Cerebellar nuclear complex (tissue), 1 donor: ENCODE measurements around the gene KIF19.
"Not testable (repeated sequence)": the region's sequence is repeated elsewhere in the genome, so short reads cannot be mapped to it uniquely, and the experiment has no call there.

ENCODE experiments used
- DNase-seq, 2 experiments: peaks; one replicate each; lab custom pipeline; 2025; lab: John Stamatoyannopoulos, UW

KIF19 gene

DNA sequence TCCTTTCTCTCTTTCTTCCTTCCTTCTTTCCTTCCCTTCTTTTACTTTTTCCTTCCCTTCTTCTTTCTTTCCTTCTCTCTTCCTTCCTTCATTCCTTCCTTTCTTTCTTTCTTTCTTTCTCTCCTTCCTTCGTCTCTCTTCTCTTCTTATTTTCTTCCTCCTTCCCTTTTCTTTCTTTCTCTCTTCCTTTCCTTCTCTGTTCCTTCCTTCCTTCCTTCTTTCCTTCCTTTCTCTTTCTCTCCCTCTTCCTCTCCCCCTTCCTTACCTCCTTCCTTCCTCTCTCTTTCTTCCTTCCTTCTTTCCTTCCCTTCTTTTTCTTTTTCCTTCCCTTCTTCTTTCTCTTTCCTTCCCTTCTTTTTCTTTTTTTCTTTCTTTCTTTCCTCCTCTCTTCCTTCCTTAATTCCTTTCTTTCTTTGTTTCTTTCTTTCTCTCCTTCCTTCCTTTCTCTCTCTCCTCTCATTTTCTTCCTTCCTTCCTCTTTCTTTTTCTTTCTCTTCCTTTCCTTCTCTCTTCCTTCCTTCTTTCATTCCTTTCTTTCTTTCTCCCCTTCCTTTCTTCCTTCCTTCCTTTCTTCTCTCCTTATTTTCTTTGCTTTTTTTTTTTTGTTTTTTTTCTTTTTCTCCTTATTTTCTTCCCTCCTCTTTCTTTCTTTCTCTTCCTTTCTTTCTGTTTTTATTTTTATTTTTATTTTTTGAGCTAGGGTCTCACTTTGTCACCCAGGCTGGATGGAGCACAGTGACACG lies 64.1 kb downstream of the KIF19 start:
- no peak for DNase-seq

DNA sequence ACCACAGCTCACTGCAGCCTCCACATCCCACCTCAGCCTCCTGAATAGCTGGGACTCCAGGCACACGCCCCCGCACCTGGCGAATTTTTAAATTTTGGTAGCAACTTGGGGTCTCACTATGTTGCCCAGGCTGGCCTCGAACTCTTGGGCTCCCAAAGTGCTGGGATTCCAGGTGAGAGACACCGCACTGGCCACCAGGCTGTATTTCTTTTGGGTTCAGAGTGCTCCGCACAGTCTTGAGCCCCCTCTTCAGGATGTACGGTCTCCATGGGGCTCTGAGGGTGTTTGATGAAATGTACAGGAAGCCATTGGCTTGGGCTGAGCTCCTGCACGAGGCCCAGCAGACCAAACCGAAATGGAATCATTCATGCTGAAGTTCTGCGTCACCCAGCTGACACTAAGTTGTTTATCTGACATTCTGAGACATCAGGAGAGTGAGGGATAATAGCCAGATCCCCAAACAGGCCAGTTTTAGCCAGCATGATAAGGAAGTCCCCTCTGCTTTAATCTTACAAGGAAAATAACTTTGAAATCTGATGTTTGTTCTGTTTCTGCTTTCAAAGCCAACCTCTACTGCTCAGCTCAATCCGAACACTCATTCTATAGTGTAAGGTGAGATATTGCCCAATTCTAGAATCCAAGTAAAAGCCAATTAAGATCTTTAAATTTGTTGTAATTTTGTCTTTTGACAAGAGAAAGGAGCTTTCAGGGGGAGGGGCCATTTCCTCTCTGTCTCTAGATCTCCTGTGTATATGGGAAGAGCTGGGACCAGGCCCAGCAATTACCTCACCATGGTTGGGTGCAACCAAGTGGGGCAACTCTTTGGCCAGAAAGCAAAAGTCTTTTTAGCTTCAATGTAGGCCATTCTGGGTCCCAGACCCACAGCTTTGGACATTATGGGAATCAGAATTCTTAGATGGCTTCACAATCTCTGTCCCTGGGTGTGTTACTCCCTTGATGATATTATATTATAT lies 64.9 kb downstream of the KIF19 start:
- DNase-seq, result no peak

DNA sequence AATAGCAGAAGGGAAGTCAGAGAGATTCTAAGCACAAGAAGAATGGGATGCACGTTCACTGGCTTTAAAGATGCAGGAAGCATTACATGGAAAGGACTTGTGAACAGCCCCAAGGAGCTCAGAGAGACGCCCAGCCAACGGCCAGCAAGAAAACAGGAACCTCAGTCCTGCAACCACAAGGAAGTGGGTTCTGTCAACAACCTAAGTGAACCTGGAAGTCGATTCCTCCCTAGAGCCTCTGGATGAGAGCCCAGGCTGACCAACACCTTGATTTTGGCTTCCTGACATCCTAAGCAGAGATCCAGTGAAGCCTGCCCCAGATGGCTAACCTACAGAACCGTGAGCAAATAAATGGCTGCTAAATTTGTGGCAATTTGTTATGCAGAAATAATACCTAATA lies 65.7 kb downstream of the KIF19 start:
- no peak for DNase-seq

- no peak for DNase-seq
Observed at GRCh38 chr17:74392848-74393247, 66.8 kb downstream of the KIF19 start.

DNA sequence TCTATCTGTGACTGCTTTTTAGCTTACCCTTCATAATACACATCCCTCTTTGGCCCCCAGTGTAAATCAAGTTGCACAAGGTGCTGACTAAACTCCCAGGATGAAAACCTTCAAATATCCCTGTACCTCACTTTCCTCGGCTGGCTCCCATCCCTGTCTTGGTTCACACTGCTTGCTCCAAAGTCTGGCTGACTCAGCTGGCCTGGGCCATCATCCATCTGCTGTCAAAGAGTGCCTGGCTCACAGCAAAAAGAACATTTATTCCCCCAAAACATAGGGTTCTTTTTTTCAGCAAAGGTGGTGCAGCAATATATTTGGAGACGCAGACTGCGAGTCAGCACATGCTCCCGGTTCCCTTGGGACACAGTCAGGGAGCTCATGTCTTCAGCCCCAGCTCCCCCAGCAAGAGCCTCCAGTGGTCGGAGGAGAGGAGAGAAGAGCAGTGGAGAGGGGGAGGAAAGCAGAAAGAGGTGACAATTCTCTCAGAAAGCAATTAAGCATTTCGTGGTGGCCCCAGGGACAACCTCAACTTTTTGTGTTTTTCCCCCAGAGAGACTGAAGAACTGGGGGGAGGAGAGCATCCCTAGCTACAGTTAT lies 67.4 kb downstream of the KIF19 start:
- peak in 1 of 2 experiments; percentile 61 for DNase-seq

DNA sequence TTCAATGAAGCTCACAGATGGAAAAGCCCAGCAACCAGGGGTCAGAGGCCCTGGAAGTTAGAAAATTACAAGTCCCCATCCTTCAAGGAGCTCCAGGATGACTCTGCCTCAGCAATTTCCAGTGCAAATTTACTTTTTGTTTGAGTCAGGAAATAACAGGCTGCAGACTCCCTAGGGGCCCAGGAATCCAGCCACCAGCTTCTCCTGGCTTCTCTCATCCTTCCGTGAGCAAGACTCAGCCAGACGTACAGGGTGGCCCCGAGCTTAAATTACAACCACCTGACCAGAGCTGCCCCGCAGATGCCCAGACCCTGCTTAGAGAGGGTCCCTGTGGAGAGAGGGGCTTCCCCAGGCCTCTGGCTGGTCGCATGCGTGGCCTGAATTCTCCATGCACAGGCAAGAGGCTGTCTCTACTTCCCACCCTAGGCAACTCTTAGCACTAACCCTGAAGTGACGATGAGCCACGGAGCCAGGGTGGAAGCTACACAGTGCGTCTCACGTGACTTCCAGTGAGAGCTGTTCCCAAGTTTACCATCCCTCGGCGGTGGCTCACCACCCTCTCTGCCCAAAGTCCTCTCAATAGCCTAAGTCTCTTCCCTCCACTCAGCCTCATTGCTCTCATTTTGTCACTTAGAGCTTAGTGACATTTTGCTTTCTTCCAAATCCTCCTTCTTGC lies 68.4 kb downstream of the KIF19 start:
- no peak for DNase-seq

DNA sequence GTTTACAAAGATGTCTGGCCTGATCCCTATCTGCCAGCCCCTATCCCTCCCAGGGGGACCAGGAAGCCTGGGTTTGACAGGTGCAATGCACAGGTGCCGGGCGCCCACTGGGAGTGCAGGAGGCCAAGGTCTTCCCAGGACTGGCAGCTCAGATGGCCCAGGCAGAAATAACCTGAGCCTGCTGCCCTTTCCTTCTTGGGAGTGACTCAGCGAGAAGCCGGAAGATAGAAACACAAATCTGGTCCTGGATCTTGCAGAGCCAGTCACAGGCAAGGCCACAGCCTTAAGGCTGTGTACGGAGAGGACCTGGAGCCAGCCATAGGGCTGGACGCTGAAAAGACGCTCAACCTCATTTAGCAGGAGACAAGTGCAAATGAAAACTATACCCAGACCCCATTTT lies 69.0 kb downstream of the KIF19 start:
- DNase-seq, result peak; percentile 52 to 65

GRCh38 chr17:74396567-74396966 lies 70.5 kb downstream of the KIF19 start:
- DNase-seq, result no peak

DNA sequence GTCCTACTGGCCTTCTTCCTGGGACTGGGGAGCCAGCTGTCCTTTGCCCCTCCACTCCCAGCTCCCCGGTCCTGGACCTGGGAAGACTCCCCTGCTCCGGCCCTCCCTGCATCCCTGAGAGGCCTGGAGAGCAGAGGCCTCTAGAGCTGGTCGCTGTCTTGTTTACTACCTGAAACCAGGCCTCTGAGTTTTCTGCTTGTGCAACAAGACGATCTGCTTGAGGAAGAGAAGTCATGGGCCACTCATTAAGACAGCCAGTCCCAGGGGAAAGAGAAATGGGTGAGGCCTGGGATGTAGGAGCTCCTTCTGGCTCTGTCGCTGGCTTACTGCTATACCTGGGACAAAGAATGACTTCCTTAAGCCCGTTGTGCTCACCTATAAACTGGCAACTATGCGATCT lies 76.0 kb downstream of the KIF19 start:
- DNase-seq, result no peak

DNA sequence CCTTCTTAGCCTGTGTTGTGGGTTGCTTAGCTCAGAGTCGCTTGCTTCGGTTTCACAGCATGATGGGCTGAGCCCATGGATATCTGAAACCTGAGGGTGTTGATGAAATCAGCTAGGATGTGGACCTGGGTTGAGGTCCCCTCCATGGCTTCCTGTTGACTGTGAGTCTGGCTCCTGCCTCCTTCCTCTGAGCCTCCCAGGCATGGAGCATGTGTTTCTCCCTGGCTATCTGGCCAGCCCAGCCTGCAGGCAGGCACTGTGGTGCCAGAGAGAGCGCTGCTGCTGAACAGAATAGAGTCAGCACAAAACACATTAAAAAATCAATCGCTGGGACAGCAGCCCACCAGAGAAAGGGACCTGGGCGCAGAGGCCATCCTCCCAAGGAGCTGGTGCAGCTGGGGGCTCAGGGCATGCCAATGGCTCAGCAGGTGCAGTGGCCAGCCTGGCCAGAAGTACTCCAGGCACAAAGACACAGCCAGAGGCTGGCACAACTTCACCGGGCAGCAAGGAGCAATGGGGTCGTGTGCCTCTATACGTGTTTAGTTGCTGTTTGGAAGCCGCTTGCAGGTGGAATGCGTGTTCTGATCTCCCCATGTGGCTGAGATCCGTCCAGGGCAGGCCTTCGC lies 77.6 kb downstream of the KIF19 start:
- DNase-seq, result no peak

- no peak for DNase-seq
Observed at GRCh38 chr17:74404218-74404617, 78.2 kb downstream of the KIF19 start.

GRCh38 chr17:74404789-74405188 lies 78.8 kb downstream of the KIF19 start:
- DNase-seq, result no peak

GRCh38 chr17:74405311-74405710 lies 79.3 kb downstream of the KIF19 start:
- DNase-seq, result not testable (repeated sequence)
